H9 (cell line): Measurements from ENCODE around the gene ORAI2. TPM values are rescaled to one million over a fixed set of nuclear protein-coding genes. Genes with fewer than 3 reads are reported as not detected.

Experiments used
- DNase-seq: peaks from one replicate; pipeline ENCODE4 v3.0.0-alpha.2; 2017
- H2AFZ ChIP-seq: one replicate; pipeline ENCODE4 v1.6.1; 2013; ENCODE audit warnings: mild to moderate bottlenecking, low read length, control low read depth, moderate library complexity
- H2AK5ac ChIP-seq: 2 replicates; pipeline ENCODE4 v1.6.1; 2013; ENCODE audit warnings: low read length, control low read depth, mixed read lengths; ENCODE audit not compliant: insufficient read length
- H2BK120ac ChIP-seq: one replicate; pipeline ENCODE4 v1.6.1; 2013; ENCODE audit warnings: low read depth, mild to moderate bottlenecking, low read length, control low read depth, inconsistent platforms; ENCODE audit not compliant: poor library complexity, severe bottlenecking
- H2BK12ac ChIP-seq: 2 replicates; pipeline ENCODE4 v1.6.1; 2013; ENCODE audit warnings: low read length, control low read depth, mixed read lengths, low read depth; ENCODE audit not compliant: insufficient read length
- H2BK15ac ChIP-seq: 2 replicates; pipeline ENCODE4 v1.6.1; 2013; ENCODE audit warnings: low read depth, low read length, control low read depth
- H2BK20ac ChIP-seq: one replicate; pipeline ENCODE4 v1.6.1; 2013; ENCODE audit warnings: low read depth, mild to moderate bottlenecking, low read length, control low read depth, inconsistent platforms; ENCODE audit not compliant: poor library complexity, severe bottlenecking
- H2BK5ac ChIP-seq: 2 replicates; pipeline ENCODE4 v1.6.1; 2013; ENCODE audit warnings: low read length, control low read depth, mixed read lengths; ENCODE audit not compliant: insufficient read length
- H3K14ac ChIP-seq: 2 replicates; pipeline ENCODE4 v1.6.1; 2013; ENCODE audit warnings: low read length, control low read depth; ENCODE audit not compliant: insufficient read depth
- H3K18ac ChIP-seq: 2 replicates; pipeline ENCODE4 v1.6.1; 2013; ENCODE audit warnings: low read depth, mild to moderate bottlenecking, mixed read lengths, low read length, control low read depth; ENCODE audit not compliant: insufficient read length
- H3K23ac ChIP-seq: 2 replicates; pipeline ENCODE4 v1.6.1; 2013; ENCODE audit warnings: low read length, control low read depth, mixed read lengths, low read depth; ENCODE audit not compliant: insufficient read length
- H3K23me2 ChIP-seq: 2 replicates; pipeline ENCODE4 v1.6.1; 2013; ENCODE audit warnings: low read depth, mild to moderate bottlenecking, mixed read lengths, low read length, control low read depth; ENCODE audit not compliant: insufficient read length, poor library complexity, severe bottlenecking
- H3K27ac ChIP-seq: 2 replicates; pipeline ENCODE4 v1.5.1; 2013; ENCODE audit warnings: low read length, control low read depth, mixed read lengths, low read depth; ENCODE audit not compliant: insufficient read length
- H3K27me3 ChIP-seq: 2 replicates; pipeline ENCODE4 v1.6.1; 2013; ENCODE audit warnings: low read length, control low read depth, inconsistent platforms; ENCODE audit not compliant: insufficient read depth
- H3K4ac ChIP-seq: 2 replicates; pipeline ENCODE4 v1.6.1; 2013; ENCODE audit warnings: low read depth, mild to moderate bottlenecking, control low read depth, inconsistent platforms, low read length, moderate library complexity
- H3K4me1 ChIP-seq: 2 replicates; pipeline ENCODE4 v1.6.1; 2013; ENCODE audit warnings: low read length, control low read depth, inconsistent platforms; ENCODE audit not compliant: insufficient read depth
- H3K4me2 ChIP-seq: 2 replicates; pipeline ENCODE4 v1.6.1; 2013; ENCODE audit warnings: low read length, control low read depth, mixed read lengths; ENCODE audit not compliant: insufficient read length, insufficient read depth
- H3K56ac ChIP-seq: 2 replicates; pipeline ENCODE4 v1.6.1; 2013; ENCODE audit warnings: low read depth, mild to moderate bottlenecking, mixed read lengths, low read length, control low read depth; ENCODE audit not compliant: insufficient read length
- H3K79me1 ChIP-seq: 2 replicates; pipeline ENCODE4 v1.6.1; 2013; ENCODE audit warnings: low read depth, mild to moderate bottlenecking, moderate library complexity, low read length, control low read depth, inconsistent platforms; ENCODE audit not compliant: insufficient read depth, poor library complexity, severe bottlenecking
- H3K79me2 ChIP-seq: 2 replicates; pipeline ENCODE4 v1.6.1; 2013; ENCODE audit warnings: low read length, control low read depth, inconsistent platforms; ENCODE audit not compliant: insufficient read depth
- H3K9ac ChIP-seq: 2 replicates; pipeline ENCODE4 v1.6.1; 2013; ENCODE audit warnings: low read length, control low read depth, mixed read lengths; ENCODE audit not compliant: insufficient read length; ENCODE audit errors: extremely low read depth
- H3K9me3 ChIP-seq: one replicate; pipeline ENCODE4 v1.6.1; 2013; ENCODE audit warnings: low read depth, low read length, inconsistent platforms; ENCODE audit not compliant: control insufficient read depth
- H3T11ph ChIP-seq: one replicate; pipeline ENCODE4 v1.6.1; 2013; ENCODE audit warnings: mild to moderate bottlenecking, low read length, control low read depth, inconsistent platforms
- H4K20me1 ChIP-seq: one replicate; pipeline ENCODE4 v1.6.1; 2013; ENCODE audit not compliant: control insufficient read depth, insufficient read length, insufficient read depth
- H4K5ac ChIP-seq: 2 replicates; pipeline ENCODE4 v1.6.1; 2013; ENCODE audit warnings: low read depth, mild to moderate bottlenecking, mixed read lengths, low read length, control low read depth; ENCODE audit not compliant: insufficient read length
- H4K8ac ChIP-seq: replicated peaks from 2 replicates; pipeline ENCODE4 v1.6.1; 2013; ENCODE audit warnings: low read length, control low read depth, mixed read lengths, low read depth; ENCODE audit not compliant: insufficient read length
- H4K91ac ChIP-seq: 2 replicates; pipeline ENCODE4 v1.6.1; 2013; ENCODE audit warnings: low read depth, mild to moderate bottlenecking, moderate library complexity, mixed read lengths, low read length, control low read depth; ENCODE audit not compliant: insufficient read length
- H3K27ac Mint-ChIP-seq, 3 experiments: 2 replicates in 2 of 3; 3 replicates in 1 of 3; pipeline ENCODE4 v1.8.0; 2020 to 2021; ENCODE audit warnings: mixed read lengths in 3 of 3, mild to moderate bottlenecking in 1 of 3, moderate library complexity in 1 of 3
- H3K27me3 Mint-ChIP-seq: 2 replicates; pipeline ENCODE4 v1.8.0; 2021; ENCODE audit warnings: low read depth, mild to moderate bottlenecking, moderate library complexity, mixed read lengths
- H3K36me3 Mint-ChIP-seq, 3 experiments: 2 replicates in 2 of 3; 3 replicates in 1 of 3; pipeline ENCODE4 v1.8.0; 2020 to 2021; ENCODE audit warnings: low read depth in 3 of 3, mixed read lengths in 3 of 3; ENCODE audit not compliant: insufficient read depth in 1 of 3
- H3K4me1 Mint-ChIP-seq, 2 experiments: 2 replicates each; pipeline ENCODE4 v1.8.0; 2020; ENCODE audit warnings: mixed read lengths in 2 of 2
- H3K4me3 Mint-ChIP-seq, 2 experiments: 2 replicates in 1 of 2; 3 replicates in 1 of 2; pipeline ENCODE4 v1.8.0; 2020 to 2021; ENCODE audit warnings: mild to moderate bottlenecking in 2 of 2, mixed read lengths in 2 of 2, moderate library complexity in 1 of 2
- H3K9me3 Mint-ChIP-seq, 2 experiments: 2 replicates in 1 of 2; 3 replicates in 1 of 2; pipeline ENCODE4 v1.8.0; 2020; ENCODE audit warnings: mild to moderate bottlenecking in 2 of 2, mixed read lengths in 2 of 2, moderate library complexity in 1 of 2
- WGBS: extraction: QIAGEN DNeasy Blood & Tissue Kit; methylation state at CpG from one replicate; pipeline ENCODE4 v1.1.7; 2013; ENCODE audit warnings: missing lambda C conversion rate, low lambda C conversion rate, mixed read lengths; ENCODE audit not compliant: insufficient read length; ENCODE audit errors: extremely low coverage; 5-methylcytosine and 5-hydroxymethylcytosine counted together
- total RNA-seq: library from RNA; stranded (reverse); gene quantifications from 2 replicates; pipeline ENCODE4 v1.2.1, GENCODE V29; 2021
- TF ChIP-seq, protein P1 (sequence below): fragments of 200-600 bp; sonication (generic); conservative IDR thresholded peaks from 3 replicates; pipeline ENCODE4 v1.8.0; 2021; ENCODE audit warnings: antibody characterized with exemption, mild to moderate bottlenecking

Gene ORAI2
- total RNA-seq, 1 experiment from 2014 or later: 26.6 TPM

DNA sequence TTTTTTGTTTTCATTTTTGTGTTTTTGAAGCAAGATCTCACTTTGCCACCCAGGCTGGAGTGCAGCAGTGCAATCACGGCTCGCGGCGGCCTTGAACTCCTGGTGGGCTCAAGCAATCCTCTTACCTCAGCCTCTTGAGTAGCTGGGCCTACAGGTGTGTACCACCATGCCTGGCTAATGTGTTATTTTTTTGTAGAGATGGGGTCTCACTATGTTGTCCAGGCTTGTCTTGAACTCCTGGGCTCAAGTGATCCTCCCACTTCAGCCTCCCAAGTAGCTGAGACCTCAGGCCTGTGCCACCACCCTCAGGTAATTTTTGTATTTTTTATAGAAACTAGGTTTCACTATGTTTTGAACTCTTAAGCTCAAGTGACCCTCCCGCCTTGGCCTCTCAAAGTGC is 22.5 kb upstream of the ORAI2 start:
- DNase-seq: no peak
- Histone ChIP-seq H3K4me2 (no peak overlapping the region), H3K14ac (no peak overlapping the region), H3K23me2 (no peaks in the 10 kb centered on the region), H2AFZ (no peak overlapping the region), H3K79me2 (no peaks in the 10 kb centered on the region), H4K5ac (no peak overlapping the region), H4K8ac (no peak overlapping the region), H2BK5ac (no peak overlapping the region), H3K18ac (no peak overlapping the region), H3K56ac (no peak overlapping the region), H3K9me3 (no peaks in the 10 kb centered on the region), H3K23ac (no peak overlapping the region), H3K9ac (no peak overlapping the region), H3K79me1 (peaks cover 2% of the 10 kb centered on the region), H3K4ac (no peak overlapping the region), H4K20me1 (no peaks in the 10 kb centered on the region), H2AK5ac (no peak overlapping the region), H3K27ac (no peak overlapping the region), H4K91ac (no peak overlapping the region), H3T11ph (no peak overlapping the region), H3K4me1 (no peaks in the 10 kb centered on the region), H2BK120ac (no peak overlapping the region), H3K27me3 (no peaks in the 10 kb centered on the region), H2BK20ac (no peak overlapping the region), H2BK15ac (no peak overlapping the region), H2BK12ac (no peak overlapping the region)
- H3K27ac Mint-ChIP-seq: no peak overlapping the region
- peaks cover 50 to 91% (median 86%) of the 10 kb centered on the region in 3 experiments for H3K36me3 Mint-ChIP-seq
- H3K9me3 Mint-ChIP-seq: peaks cover 7 to 13% of the 10 kb centered on the region in 2 experiments
- WGBS: no CpG with 5 or more reads among the region's 5 CpGs
- no peak overlapping the region for H3K4me3 Mint-ChIP-seq
- TF ChIP-seq, protein P1, sequence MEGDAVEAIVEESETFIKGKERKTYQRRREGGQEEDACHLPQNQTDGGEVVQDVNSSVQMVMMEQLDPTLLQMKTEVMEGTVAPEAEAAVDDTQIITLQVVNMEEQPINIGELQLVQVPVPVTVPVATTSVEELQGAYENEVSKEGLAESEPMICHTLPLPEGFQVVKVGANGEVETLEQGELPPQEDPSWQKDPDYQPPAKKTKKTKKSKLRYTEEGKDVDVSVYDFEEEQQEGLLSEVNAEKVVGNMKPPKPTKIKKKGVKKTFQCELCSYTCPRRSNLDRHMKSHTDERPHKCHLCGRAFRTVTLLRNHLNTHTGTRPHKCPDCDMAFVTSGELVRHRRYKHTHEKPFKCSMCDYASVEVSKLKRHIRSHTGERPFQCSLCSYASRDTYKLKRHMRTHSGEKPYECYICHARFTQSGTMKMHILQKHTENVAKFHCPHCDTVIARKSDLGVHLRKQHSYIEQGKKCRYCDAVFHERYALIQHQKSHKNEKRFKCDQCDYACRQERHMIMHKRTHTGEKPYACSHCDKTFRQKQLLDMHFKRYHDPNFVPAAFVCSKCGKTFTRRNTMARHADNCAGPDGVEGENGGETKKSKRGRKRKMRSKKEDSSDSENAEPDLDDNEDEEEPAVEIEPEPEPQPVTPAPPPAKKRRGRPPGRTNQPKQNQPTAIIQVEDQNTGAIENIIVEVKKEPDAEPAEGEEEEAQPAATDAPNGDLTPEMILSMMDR: no peak
- no peaks in the 10 kb centered on the region for H3K27me3 Mint-ChIP-seq
- H3K4me1 Mint-ChIP-seq: no peaks in the 10 kb centered on the region
